Bronchial epithelial cell (primary cell): ENCODE measurements around the gene SLC9B2. TPM values are rescaled to one million over a fixed set of nuclear protein-coding genes. Genes with fewer than 3 reads are reported as not detected.

Source experiments
- DNase-seq: peaks from one replicate; pipeline ENCODE4 v3.0.0-alpha.2; 2010; ENCODE audit warnings: low read depth
- FAIRE-seq: peaks from 2 replicates; lab custom pipeline; 2011; peaks lifted over from hg19 to GRCh38; lab: Jason Lieb, UNC
- H3K27me3 ChIP-seq: 2 replicates; pipeline ENCODE4 v1.5.1; 2011; ENCODE audit warnings: low read length; ENCODE audit not compliant: control insufficient read depth, insufficient read depth
- H3K36me3 ChIP-seq: 2 replicates; pipeline ENCODE4 v1.5.1; 2011; ENCODE audit warnings: low read length; ENCODE audit not compliant: control insufficient read depth, insufficient read depth
- H3K4me3 ChIP-seq: 2 replicates; pipeline ENCODE4 v1.5.1; 2011; ENCODE audit warnings: mild to moderate bottlenecking, low read depth, low read length, control low read depth
- total RNA-seq: library from RNA; depleted of rRNA; stranded (reverse); fragments of >200 nt; gene quantifications from 2 replicates; pipeline ENCODE4 v1.2.1, GENCODE V29; 2014
- TF ChIP-seq, protein P1 (sequence below): IDR thresholded peaks from 2 replicates; pipeline ENCODE4 v1.5.1; 2011; ENCODE audit warnings: mild to moderate bottlenecking, moderate library complexity, low read length, control low read depth, inconsistent platforms; ENCODE audit not compliant: insufficient read depth, severe bottlenecking

Gene SLC9B2
- total RNA-seq, 1 donor from 2014 or later: 16.3 TPM

DNA sequence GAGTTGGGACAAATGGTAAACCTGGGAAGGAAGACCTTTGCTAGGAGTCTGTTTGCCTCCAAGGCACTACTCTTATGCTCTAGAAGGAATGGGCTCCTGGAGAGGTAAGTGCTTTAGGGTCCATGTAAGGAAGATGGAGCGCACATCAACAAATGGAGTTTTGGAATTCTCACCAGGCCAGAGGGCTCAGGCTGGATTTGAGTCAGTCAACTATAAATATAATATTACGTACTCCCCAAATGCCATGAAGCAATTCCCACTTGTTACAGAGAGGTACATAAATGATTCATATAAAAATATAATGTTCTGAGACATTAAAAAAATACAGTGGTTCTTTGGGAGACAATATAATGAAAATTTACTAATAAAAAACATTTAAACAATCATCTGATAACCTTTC lies 55.4 kb downstream of the SLC9B2 start:
- no peak for DNase-seq
- Histone ChIP-seq H3K36me3 (peaks cover 2% of the 10 kb centered on the region), H3K4me3 (no peak overlapping the region), H3K27me3 (no peaks in the 10 kb centered on the region)
- FAIRE-seq: no peak
- TF ChIP-seq, protein P1, sequence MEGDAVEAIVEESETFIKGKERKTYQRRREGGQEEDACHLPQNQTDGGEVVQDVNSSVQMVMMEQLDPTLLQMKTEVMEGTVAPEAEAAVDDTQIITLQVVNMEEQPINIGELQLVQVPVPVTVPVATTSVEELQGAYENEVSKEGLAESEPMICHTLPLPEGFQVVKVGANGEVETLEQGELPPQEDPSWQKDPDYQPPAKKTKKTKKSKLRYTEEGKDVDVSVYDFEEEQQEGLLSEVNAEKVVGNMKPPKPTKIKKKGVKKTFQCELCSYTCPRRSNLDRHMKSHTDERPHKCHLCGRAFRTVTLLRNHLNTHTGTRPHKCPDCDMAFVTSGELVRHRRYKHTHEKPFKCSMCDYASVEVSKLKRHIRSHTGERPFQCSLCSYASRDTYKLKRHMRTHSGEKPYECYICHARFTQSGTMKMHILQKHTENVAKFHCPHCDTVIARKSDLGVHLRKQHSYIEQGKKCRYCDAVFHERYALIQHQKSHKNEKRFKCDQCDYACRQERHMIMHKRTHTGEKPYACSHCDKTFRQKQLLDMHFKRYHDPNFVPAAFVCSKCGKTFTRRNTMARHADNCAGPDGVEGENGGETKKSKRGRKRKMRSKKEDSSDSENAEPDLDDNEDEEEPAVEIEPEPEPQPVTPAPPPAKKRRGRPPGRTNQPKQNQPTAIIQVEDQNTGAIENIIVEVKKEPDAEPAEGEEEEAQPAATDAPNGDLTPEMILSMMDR: no peak

DNA sequence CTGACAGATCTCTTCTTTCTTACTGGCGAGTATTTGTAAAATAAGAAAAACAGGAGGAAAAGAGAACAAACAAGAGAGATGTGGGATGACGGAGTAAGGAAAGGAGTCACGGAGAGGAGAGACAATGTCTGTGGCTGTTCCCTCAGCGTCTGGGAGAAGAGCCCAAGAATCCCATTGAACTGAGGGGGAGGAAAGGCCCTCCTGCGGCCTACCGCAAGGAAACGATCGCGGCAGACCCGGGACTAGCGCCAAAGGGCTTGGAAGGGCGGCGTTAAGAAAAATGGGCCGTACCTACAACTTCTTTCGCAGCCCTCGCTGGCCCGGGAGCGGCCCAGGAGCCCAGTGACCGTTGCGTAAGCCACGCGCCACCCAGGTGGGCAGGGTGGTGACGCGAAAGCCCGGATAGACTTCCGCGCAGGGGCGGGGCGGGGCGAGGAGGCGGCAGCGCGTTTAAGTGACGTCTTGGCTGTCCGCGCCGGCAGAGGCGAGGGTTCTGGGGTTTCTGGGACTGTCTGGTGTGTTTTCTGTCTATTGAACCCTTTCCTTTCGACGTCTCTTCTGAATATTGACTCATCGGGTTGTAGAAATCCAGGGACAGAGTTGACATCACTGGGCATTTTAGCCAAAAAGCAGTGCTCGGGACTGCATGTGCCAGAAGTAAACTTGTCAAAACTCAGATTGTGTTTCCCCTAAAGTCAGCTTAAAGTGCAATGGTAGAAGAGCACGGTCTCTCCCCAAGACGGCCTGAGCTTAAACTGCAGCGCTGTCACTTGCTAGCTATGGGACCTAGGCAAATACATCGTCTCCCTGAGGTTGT lies 57.0 kb downstream of the SLC9B2 start, which contains the start of gene SLC9B1:
Gene SLC9B1, minus strand, starts transcription at position 398 of the 817 bp plus-strand sequence. CDS start 27,994 bp downstream, outside the sequence.
- Histone ChIP-seq H3K27me3 (no peaks in the 10 kb centered on the region), H3K4me3 (peak within 1 kb of the TSS; percentile 40), H3K36me3 (no peaks in the 10 kb centered on the region)
- FAIRE-seq (no peak), DNase-seq (peak; percentile 93)
- TF ChIP-seq, protein P1: no peak

DNA sequence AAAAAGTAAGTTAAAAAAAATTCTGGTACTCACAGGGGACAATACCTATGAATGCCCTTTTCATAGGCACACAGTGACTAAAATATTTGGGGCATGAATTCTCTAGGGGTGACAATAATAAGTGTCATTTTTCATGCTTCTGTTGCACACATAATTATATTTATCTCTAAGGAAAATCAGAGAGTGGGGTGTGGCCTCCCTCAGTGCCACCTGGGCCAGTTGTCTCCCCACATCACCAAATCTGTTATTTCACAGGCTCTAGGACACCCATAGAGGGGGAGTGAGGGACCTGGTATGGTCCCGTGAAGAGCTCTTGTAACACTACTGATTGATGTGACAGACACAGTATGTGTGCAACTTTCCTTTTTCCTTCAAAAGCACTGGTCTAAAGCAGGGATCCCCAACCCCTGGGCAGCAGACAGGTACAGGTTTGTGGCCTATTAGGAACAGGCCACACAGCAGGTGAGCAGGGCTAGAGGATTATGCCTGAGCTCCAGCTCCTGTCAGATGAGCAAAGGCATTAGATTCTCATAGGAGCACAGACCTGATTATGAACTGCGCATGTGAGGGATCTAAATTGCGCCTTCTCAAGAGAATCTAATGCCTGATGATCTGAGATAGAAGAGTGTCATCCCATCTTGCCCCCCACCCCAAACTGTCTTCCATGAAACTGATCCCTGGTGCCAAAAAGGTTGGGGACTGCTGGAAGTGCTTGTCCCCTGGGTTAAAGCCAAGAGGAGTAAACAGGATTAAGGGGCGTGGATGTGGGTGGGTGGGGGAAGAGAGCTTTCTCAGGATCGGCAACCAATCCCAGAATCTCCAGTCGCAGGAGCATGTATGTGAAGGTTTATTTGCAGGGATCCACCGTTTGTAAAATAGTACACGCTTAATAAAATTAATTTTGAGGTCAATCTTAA lies 57.9 kb downstream of the SLC9B2 start:
- no peak for DNase-seq
- FAIRE-seq: no peak
- H3K36me3 ChIP-seq: no peaks in the 10 kb centered on the region
- TF ChIP-seq, protein P1: no peak
- no peaks in the 10 kb centered on the region for H3K27me3 ChIP-seq
- H3K4me3 ChIP-seq: peak overlapping the region; percentile 40

DNA sequence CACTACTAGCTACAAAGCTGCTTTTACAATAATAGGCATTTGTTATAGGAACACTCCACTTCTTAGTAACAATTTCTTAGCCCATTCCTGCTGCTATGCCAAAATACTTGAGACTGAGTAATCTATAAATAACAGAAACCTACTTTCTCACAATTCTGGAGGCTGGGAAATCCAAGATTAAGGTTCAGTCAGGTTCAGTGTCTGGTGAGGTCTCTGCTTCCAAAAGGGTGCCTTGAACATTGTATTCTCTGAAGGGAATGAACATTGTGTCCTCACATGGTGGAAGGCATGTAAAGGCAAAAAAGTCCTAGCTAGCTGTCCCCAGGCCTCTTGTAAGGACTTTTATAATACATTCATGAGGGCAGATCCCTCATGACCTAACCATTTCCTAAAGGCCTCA lies 64.0 kb downstream of the SLC9B2 start:
- H3K36me3 ChIP-seq: no peaks in the 10 kb centered on the region
- no peaks in the 10 kb centered on the region for H3K27me3 ChIP-seq
- H3K4me3 ChIP-seq: no peak overlapping the region
- FAIRE-seq (no peak), DNase-seq (no peak)
- TF ChIP-seq, protein P1: no peak

DNA sequence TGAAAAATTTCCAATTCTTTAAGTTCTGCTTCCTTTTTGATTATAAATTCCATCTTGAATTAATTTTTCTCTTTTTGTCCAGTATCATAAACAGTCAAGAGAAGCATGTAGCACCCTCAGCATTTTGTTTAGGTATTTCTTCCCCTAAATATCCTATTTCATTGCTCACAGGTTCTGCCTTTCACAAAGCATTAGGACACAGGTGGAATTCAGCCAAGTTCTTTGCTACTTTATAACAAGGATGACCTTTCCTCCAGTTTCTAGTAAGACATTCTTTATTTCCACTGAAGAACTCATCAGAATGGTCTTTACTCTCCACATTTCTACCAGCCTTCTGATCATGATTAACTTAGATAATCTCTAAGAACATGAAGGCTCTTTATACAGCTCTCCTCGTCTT lies 64.5 kb downstream of the SLC9B2 start:
- FAIRE-seq (no peak), DNase-seq (peak; percentile 73)
- H3K4me3 ChIP-seq: no peak overlapping the region
- TF ChIP-seq, protein P1: no peak
- no peaks in the 10 kb centered on the region for H3K27me3 ChIP-seq
- H3K36me3 ChIP-seq: no peaks in the 10 kb centered on the region
